GM12865 (cell line): ENCODE measurements around the gene FGF2.
A peak's percentile ranks its signal among the peaks of the same experiment; 100 is the strongest.

Experiments used
- DNase-seq: peaks from one replicate; pipeline ENCODE4 v3.0.0; 2010; ENCODE audit warnings: low read depth
- H3K4me3 ChIP-seq: 2 replicates; pipeline ENCODE4 v1.5.1; 2011; ENCODE audit warnings: mild to moderate bottlenecking, low read depth, low read length, control low read depth
- CTCF ChIP-seq: IDR thresholded peaks from 2 replicates; pipeline ENCODE4 v1.5.1; 2011; ENCODE audit warnings: low read length, control low read depth, low read depth, inconsistent platforms; ENCODE audit not compliant: insufficient read depth; ENCODE audit errors: missing control alignments

The FGF2 gene

GRCh38 chr4:122826079-122826527 is 528 bp upstream of the FGF2 start:
- TF ChIP-seq CTCF = no peak
- DNase-seq = no peak
- no peak overlapping the region for H3K4me3 ChIP-seq

- H3K4me3 ChIP-seq = peak overlapping the region; percentile 52
- DNase-seq = peak; percentile 81
These were observed 737 bp downstream of the FGF2 start for GRCh38 chr4:122827258-122827878.

GRCh38 chr4:122827879-122828601 is 1.4 kb downstream of the FGF2 start:
- H3K4me3 ChIP-seq = peak overlapping the region; percentile 52
- DNase-seq = peak; percentile 93
- peak; percentile 5 for TF ChIP-seq CTCF

More at GRCh38 chr4:122827258-122827878, 737 bp downstream of the FGF2 start:
- TF ChIP-seq CTCF = no peak

GRCh38 chr4:122830426-122831095 is 3.9 kb downstream of the FGF2 start:
- no peak for DNase-seq
- no peak for TF ChIP-seq CTCF
- H3K4me3 ChIP-seq = no peak overlapping the region

- no peak for DNase-seq
- TF ChIP-seq CTCF = no peak
- no peak overlapping the region for H3K4me3 ChIP-seq
These were observed 5.0 kb downstream of the FGF2 start for GRCh38 chr4:122831515-122832196.

- TF ChIP-seq CTCF = no peak
- DNase-seq = no peak
- no peak overlapping the region for H3K4me3 ChIP-seq
These were observed 6.1 kb downstream of the FGF2 start for GRCh38 chr4:122832732-122833131.
